C4-2B (cell line): ENCODE measurements around the gene ZNRF3.
"Not testable (repeated sequence)": the region's sequence is repeated elsewhere in the genome, so short reads cannot be mapped to it uniquely, and the experiment has no call there.

Experiments
- H3K27ac ChIP-seq: fragments of 450-650 bp; 2 replicates; pipeline ENCODE4 v1.5.1; 2017
- ZFX ChIP-seq: fragments of 450-650 bp; IDR thresholded peaks from 2 replicates; pipeline ENCODE4 v1.6.1; 2017
- TF ChIP-seq, protein P1 (sequence below): fragments of 450-650 bp; conservative IDR thresholded peaks from 2 replicates; pipeline ENCODE4 v1.5.1; 2017; ENCODE audit warnings: mild to moderate bottlenecking

Gene ZNRF3

DNA sequence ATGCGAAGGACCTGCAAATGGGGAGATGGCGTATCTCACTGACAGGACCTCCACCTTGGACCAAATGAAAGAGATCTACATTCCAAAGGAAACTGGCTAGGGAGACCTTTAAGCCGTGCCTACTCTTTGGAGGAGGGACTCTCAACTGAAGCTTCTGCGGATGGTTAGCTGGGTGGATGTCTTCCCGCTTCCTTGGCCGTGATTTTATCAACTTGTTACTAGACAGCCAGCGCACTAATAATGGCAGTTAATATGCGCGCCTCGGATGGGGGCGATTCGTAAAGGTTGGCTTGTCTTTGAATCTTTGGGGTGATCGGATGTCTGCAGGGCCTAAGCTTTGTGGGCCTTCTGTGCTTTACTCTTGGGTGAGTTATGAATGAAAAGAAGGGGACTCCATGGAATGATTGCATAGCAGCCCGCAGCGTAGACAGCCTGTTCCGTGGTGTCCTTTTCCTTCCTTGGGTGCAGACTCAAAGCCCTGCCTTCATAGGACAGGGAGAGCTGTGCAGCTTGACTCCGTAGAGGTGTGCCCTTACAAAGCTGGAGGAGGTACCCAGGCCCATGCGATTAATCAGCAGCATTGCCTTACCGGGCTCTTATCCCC is 1.5 kb downstream of the ZNRF3 start:
- TF ChIP-seq, protein P1, sequence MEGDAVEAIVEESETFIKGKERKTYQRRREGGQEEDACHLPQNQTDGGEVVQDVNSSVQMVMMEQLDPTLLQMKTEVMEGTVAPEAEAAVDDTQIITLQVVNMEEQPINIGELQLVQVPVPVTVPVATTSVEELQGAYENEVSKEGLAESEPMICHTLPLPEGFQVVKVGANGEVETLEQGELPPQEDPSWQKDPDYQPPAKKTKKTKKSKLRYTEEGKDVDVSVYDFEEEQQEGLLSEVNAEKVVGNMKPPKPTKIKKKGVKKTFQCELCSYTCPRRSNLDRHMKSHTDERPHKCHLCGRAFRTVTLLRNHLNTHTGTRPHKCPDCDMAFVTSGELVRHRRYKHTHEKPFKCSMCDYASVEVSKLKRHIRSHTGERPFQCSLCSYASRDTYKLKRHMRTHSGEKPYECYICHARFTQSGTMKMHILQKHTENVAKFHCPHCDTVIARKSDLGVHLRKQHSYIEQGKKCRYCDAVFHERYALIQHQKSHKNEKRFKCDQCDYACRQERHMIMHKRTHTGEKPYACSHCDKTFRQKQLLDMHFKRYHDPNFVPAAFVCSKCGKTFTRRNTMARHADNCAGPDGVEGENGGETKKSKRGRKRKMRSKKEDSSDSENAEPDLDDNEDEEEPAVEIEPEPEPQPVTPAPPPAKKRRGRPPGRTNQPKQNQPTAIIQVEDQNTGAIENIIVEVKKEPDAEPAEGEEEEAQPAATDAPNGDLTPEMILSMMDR, result no peak
- no peak for TF ChIP-seq ZFX
- peak overlapping the region; percentile 58; the same call in 1 of the 2 replicates for H3K27ac ChIP-seq

DNA sequence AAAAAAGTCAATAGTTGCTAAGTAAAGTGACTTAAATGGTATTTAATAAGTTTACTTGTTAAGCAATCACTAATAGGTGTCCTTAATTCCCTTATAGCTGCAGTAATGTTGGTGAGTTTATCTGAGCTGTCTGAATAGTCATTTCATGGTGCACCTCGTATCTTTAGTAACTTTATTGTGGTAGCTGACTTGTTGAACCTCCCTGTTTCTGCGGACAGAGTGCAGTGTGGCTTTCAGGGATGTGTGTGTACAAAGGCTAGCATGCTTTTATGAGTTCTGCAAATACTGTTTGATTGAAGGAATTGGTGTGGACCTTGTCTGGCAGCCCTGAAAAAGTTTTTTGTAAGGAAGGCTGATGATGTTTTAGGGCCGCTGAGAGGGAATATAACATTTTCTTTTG is 2.6 kb downstream of the ZNRF3 start:
- no peak overlapping the region for H3K27ac ChIP-seq
- TF ChIP-seq, protein P1, result no peak
- no peak for TF ChIP-seq ZFX

GRCh38 chr22:28886679-28887078 is 3.3 kb downstream of the ZNRF3 start:
- not testable (repeated sequence) for H3K27ac ChIP-seq

DNA sequence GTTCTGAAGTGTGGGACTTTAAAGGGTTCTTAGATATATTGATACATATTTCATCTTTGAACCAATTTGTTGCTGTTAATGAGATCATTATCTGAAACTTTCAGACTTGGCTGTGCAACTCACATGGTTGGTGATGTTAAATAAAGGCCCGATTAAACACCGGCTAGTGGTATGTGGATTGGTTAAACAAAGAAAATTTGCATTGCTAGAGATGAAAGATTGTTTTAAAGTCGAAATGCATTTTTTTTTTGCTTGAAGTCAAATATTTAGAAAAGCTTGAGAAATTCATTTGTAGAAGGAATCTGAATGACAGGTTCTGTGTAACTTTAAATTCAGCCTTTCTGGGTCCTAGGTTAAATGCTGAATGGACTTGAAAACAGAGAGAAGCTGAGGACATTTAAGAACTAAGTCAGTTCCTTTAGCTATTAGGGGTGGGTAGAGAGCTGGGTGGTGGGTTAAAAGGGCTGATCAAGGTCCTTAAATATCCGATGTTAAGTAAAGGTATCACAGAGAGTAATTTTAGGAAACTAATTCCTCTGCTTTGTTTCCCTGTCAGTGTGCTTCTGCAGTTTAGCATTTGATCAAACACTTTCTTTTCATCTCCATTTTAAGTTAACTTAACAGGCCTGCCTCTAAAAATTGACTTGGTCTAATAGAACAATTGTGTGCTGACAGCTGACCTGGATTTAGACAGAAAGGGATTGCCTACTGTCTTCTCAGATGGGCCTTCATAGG is 4.5 kb downstream of the ZNRF3 start:
- H3K27ac ChIP-seq, result no peak overlapping the region
- TF ChIP-seq, protein P1, result no peak
- no peak for TF ChIP-seq ZFX

- H3K27ac ChIP-seq, result no peak overlapping the region
- TF ChIP-seq, protein P1, result no peak
- TF ChIP-seq ZFX, result no peak
Measured at GRCh38 chr22:28889478-28890024, 6.2 kb downstream of the ZNRF3 start.

- H3K27ac ChIP-seq, result no peak overlapping the region
- no peak for TF ChIP-seq ZFX
- TF ChIP-seq, protein P1, result no peak
Measured at GRCh38 chr22:28891156-28891733, 7.9 kb downstream of the ZNRF3 start.

DNA sequence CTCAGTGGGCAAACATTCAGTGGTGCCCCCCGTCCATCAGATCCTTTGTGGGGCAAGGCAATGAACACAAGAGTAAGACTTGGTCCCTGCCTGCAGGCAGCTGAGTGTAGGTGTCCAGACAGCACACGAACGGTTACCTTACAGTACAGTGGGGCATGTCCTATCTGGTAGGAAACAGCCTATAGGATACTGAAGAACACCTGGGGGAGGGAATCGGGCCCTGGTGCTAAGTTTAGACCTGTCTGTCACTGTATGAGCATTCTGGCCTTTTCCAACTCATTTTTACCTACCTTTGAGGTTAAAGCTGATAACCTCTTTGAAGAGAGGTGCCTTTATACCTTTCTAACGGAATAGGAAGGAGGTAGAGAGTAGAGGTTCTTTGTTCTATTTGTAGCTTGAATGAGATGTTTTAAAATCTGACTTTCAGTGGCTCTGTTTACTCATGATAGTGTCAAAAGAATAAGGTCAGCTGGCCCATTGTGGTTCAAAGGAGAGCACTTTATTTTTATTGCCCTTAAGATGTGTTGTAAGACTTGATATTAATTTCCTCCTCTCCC is 8.9 kb downstream of the ZNRF3 start:
- H3K27ac ChIP-seq, result no peak overlapping the region

More for the DNA sequence above, 8.9 kb downstream of the ZNRF3 start:
- TF ChIP-seq, protein P1, result no peak
- no peak for TF ChIP-seq ZFX
